ENCODE data around the gene NEXMIF.
"Not testable (repeated sequence)": the region's sequence is repeated elsewhere in the genome, so short reads cannot be mapped to it uniquely, and the experiment has no call there.

NEXMIF gene

GRCh38 chrX:74788545-74789086 is 136.6 kb downstream of the NEXMIF start:
- DNase-seq (ENCODE audit: low spot score), result no peak

DNA sequence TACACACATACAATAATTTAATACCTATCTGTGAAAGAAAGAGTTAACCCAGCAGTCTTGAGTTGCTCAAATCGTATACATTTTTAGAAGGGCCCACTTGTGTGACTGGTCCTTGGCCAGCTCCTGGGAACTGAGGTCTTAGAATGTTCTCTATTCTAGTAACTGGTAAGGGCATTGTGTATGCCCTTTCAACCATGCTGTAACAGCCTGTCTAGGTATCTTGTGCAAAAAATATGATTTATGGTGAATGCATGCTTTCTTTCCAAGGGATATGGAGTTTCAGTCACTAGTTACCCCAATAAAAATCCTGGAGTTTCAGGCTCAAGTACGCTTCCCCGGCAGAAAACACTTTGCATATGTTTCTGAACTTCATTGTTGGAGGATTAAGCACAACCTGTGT is 140.6 kb downstream of the NEXMIF start:
- DNase-seq (ENCODE audit: low spot score), result no peak

DNA sequence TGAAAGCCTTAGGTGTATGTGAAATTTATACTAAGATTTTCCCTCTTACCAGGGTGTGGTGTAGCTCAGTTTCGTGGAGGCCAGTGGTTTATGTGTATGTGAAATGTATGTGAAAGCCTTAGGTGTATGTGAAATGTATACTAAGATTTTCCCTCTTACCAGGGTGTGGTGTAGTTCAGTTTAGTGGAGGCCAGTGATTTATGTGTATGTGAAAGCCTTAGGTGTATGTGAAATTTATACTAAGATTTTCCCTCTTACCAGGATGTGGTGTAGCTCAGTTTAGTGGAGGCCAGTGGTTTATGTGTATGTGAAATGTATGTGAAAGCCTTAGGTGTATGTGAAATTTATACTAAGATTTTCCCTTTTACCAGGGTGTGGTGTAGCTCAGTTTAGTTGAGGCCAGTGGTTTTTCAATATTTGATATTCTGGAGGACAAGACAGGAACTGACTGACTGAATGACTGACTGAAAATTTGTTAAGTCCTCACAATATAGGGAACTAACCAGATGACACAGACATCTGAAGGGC is 143.7 kb downstream of the NEXMIF start:
- DNase-seq (ENCODE audit: low spot score), result no peak

DNA sequence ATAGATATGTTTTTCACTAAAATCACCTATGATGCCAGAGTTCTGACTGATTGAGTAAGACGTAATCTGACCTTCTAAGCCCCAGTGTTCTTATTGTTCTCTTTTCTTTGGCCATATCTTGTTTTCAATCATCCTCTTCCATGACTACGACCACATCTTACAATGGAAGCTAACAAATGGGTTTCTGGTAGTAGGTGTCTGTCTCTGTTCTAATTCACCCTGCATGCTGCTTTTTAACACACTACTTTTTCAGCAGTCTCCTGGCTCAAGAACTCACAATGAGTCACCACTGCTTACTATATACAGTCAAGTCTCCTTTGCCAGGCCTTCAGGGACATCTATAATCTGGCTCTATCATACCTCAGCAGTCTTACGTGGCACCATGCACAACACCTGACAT is 146.1 kb downstream of the NEXMIF start:
- DNase-seq (ENCODE audit: low spot score), result no peak

GRCh38 chrX:74774988-74775387 is 150.3 kb downstream of the NEXMIF start:
- DNase-seq (ENCODE audit: low spot score), result no peak

DNA sequence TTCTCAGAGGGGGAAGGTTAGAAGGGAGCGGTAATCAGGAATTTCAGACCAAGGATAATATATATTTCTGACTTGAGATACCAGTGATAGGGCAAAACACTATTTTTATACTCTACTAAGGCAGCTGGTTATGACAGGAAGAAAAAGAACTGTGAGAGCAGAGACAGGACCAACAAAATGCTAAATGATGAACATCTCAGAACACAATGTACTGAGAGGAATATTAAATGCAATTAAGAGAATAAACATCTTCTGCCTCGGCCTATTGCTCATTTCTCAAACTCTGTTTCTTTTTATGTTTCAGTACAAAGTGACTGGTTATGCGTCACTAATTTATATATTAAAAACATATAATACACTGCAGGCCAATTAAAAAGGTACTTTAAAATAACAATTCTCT is 188.8 kb downstream of the NEXMIF start:
- no peak for DNase-seq (ENCODE audit: low spot score)

GRCh38 chrX:74705269-74705668 is 220.0 kb downstream of the NEXMIF start:
- DNase-seq (ENCODE audit: low spot score), result no peak

GRCh38 chrX:74701343-74701742 is 223.9 kb downstream of the NEXMIF start:
- not testable (repeated sequence) for DNase-seq (ENCODE audit: low spot score)

- DNase-seq (ENCODE audit: low spot score), result no peak
Measured at GRCh38 chrX:74684466-74684865, 240.8 kb downstream of the NEXMIF start.
